Hepatocyte (in vitro differentiated cells): ENCODE results near the gene PROM2. TPM values are rescaled to one million over a fixed set of nuclear protein-coding genes. Genes with fewer than 3 reads are reported as not detected.

Source experiments
- DNase-seq: peaks from one replicate; pipeline ENCODE4 v3.0.0-alpha.2; 2016; ENCODE audit warnings: low spot score
- H2AFZ ChIP-seq: fragments of 200-600 bp; sonication (generic); 2 replicates; pipeline ENCODE4 v1.6.0; 2016; ENCODE audit warnings: antibody characterized with exemption, mild to moderate bottlenecking
- H3K27ac ChIP-seq: fragments of 200-600 bp; sonication (generic); 2 replicates; pipeline ENCODE4 v1.5.1; 2016; ENCODE audit warnings: mild to moderate bottlenecking
- H3K27me3 ChIP-seq: fragments of 200-600 bp; sonication (generic); 2 replicates; pipeline ENCODE4 v1.6.1; 2016
- H3K36me3 ChIP-seq: fragments of 200-600 bp; sonication (generic); replicated peaks from 2 replicates; pipeline ENCODE4 v1.5.1; 2016; ENCODE audit warnings: low read depth; ENCODE audit not compliant: insufficient read depth
- H3K4me1 ChIP-seq: fragments of 200-600 bp; sonication (generic); 2 replicates; pipeline ENCODE4 v1.5.1; 2016; ENCODE audit warnings: mild to moderate bottlenecking, moderate library complexity; ENCODE audit not compliant: insufficient read depth
- H3K4me2 ChIP-seq: fragments of 200-600 bp; sonication (generic); 2 replicates; pipeline ENCODE4 v1.6.0; 2016
- H3K4me3 ChIP-seq: fragments of 200-600 bp; sonication (generic); 2 replicates; pipeline ENCODE4 v1.5.1; 2016; ENCODE audit warnings: mild to moderate bottlenecking
- H3K79me2 ChIP-seq: fragments of 200-600 bp; sonication (generic); 2 replicates; pipeline ENCODE4 v1.6.0; 2017; ENCODE audit warnings: mild to moderate bottlenecking
- H3K9me2 ChIP-seq: fragments of 200-600 bp; sonication (generic); replicated peaks from 2 replicates; pipeline ENCODE4 v1.6.0; 2017; ENCODE audit warnings: mild to moderate bottlenecking; ENCODE audit not compliant: insufficient read depth
- H3K9me3 ChIP-seq: fragments of 200-600 bp; sonication (generic); 2 replicates; pipeline ENCODE4 v1.5.1; 2016; ENCODE audit warnings: low read depth, mild to moderate bottlenecking
- H4K20me1 ChIP-seq: fragments of 200-600 bp; sonication (generic); 2 replicates; pipeline ENCODE4 v1.6.0; 2016; ENCODE audit warnings: mild to moderate bottlenecking; ENCODE audit not compliant: insufficient read depth, poor library complexity, severe bottlenecking
- CTCF ChIP-seq: fragments of 200-600 bp; sonication (generic); IDR thresholded peaks from 2 replicates; pipeline ENCODE4 v1.5.1; 2016; ENCODE audit warnings: antibody characterized with exemption, mild to moderate bottlenecking; ENCODE audit not compliant: poor library complexity
- EZH2 ChIP-seq: fragments of 200-600 bp; sonication (generic); IDR thresholded peaks from 2 replicates; pipeline ENCODE4 v1.6.1; 2016; ENCODE audit warnings: antibody characterized with exemption, mild to moderate bottlenecking, borderline replicate concordance
- EZH2phosphoT487 ChIP-seq: fragments of 200-600 bp; sonication (generic); IDR thresholded peaks from one replicate; pipeline ENCODE4 v1.6.1; 2018; ENCODE audit warnings: antibody characterized with exemption, mild to moderate bottlenecking, low read depth, moderate library complexity; ENCODE audit not compliant: unreplicated experiment, severe bottlenecking
- WGBS: methylation state at CpG from one replicate; pipeline ENCODE4 v1.1.6; 2016; ENCODE audit warnings: low lambda C conversion rate; ENCODE audit errors: missing lambda C conversion rate; 5-methylcytosine and 5-hydroxymethylcytosine counted together
- polyA plus RNA-seq: library from polyadenylated mRNA; unstranded; fragments of >200 nt; fragmentation: Nextera tagmentation; extraction: Ambion mirVana; gene quantifications from 2 replicates; pipeline ENCODE4 v1.2.1, GENCODE V29; 2016
- total RNA-seq: library from RNA; depleted of rRNA; stranded (reverse); fragments of >200 nt; gene quantifications from 2 replicates; pipeline ENCODE4 v1.2.3, GENCODE V29; 2014

Gene PROM2
- total and polyA plus RNA-seq, 2 experiments from 2014 or later = 2.6 to 2.8 TPM

- WGBS = 86% methylated on average over 9 of the region's 10 CpGs
- no peak for TF ChIP-seq EZH2
- no peak for TF ChIP-seq EZH2phosphoT487
- TF ChIP-seq CTCF = no peak
Measured at GRCh38 chr2:95306336-95306895, 32.2 kb downstream of the PROM2 start.

GRCh38 chr2:95307036-95307435 is 32.8 kb downstream of the PROM2 start:
- Histone ChIP-seq H4K20me1 (no peaks in the 10 kb centered on the region), H2AFZ (no peak overlapping the region), H3K36me3 (no peaks in the 10 kb centered on the region), H3K27ac (no peak overlapping the region), H3K4me2 (no peak overlapping the region), H3K4me3 (no peak overlapping the region), H3K27me3 (no peaks in the 10 kb centered on the region), H3K9me3 (no peaks in the 10 kb centered on the region), H3K4me1 (no peaks in the 10 kb centered on the region), H3K9me2 (no peaks in the 10 kb centered on the region), H3K79me2 (no peaks in the 10 kb centered on the region)
- TF ChIP-seq EZH2 (no peak), CTCF (no peak), EZH2phosphoT487 (no peak)
- 86% methylated on average over 5 of the region's 5 CpGs for WGBS
- no peak for DNase-seq

More at GRCh38 chr2:95306336-95306895, 32.2 kb downstream of the PROM2 start:
- no peak overlapping the region for H3K4me3 ChIP-seq
- H3K36me3 ChIP-seq = no peaks in the 10 kb centered on the region
- no peaks in the 10 kb centered on the region for H3K9me2 ChIP-seq
- no peak overlapping the region for H3K27ac ChIP-seq
- H3K9me3 ChIP-seq = no peaks in the 10 kb centered on the region
- H2AFZ ChIP-seq = no peak overlapping the region
- H3K4me1 ChIP-seq = no peaks in the 10 kb centered on the region
- no peaks in the 10 kb centered on the region for H3K79me2 ChIP-seq
- DNase-seq = no peak
- H3K27me3 ChIP-seq = no peaks in the 10 kb centered on the region
- H4K20me1 ChIP-seq = no peaks in the 10 kb centered on the region
- H3K4me2 ChIP-seq = no peak overlapping the region

- TF ChIP-seq EZH2 = no peak
- TF ChIP-seq EZH2phosphoT487 = no peak
- no peak for TF ChIP-seq CTCF
- no peak overlapping the region for H3K4me2 ChIP-seq
- DNase-seq = no peak
- H4K20me1 ChIP-seq = no peaks in the 10 kb centered on the region
- H3K79me2 ChIP-seq = no peaks in the 10 kb centered on the region
- H3K4me3 ChIP-seq = no peak overlapping the region
- H3K4me1 ChIP-seq = no peaks in the 10 kb centered on the region
- H3K27me3 ChIP-seq = no peaks in the 10 kb centered on the region
- no peak overlapping the region for H2AFZ ChIP-seq
- 81% methylated on average over 8 of the region's 8 CpGs for WGBS
- H3K9me2 ChIP-seq = no peaks in the 10 kb centered on the region
- no peaks in the 10 kb centered on the region for H3K9me3 ChIP-seq
- H3K27ac ChIP-seq = no peak overlapping the region
- no peaks in the 10 kb centered on the region for H3K36me3 ChIP-seq
Measured at GRCh38 chr2:95307878-95308277, 33.6 kb downstream of the PROM2 start.

GRCh38 chr2:95308426-95308990 is 34.3 kb downstream of the PROM2 start:
- 82% methylated on average over 12 of the region's 12 CpGs for WGBS
- no peaks in the 10 kb centered on the region for H3K9me2 ChIP-seq
- H3K9me3 ChIP-seq = no peaks in the 10 kb centered on the region
- H4K20me1 ChIP-seq = no peaks in the 10 kb centered on the region
- no peak for DNase-seq
- no peaks in the 10 kb centered on the region for H3K4me1 ChIP-seq
- H3K27me3 ChIP-seq = no peaks in the 10 kb centered on the region
- no peak overlapping the region for H3K4me3 ChIP-seq
- H3K27ac ChIP-seq = no peak overlapping the region
- no peaks in the 10 kb centered on the region for H3K36me3 ChIP-seq
- TF ChIP-seq CTCF (no peak), EZH2phosphoT487 (no peak), EZH2 (no peak)
- no peaks in the 10 kb centered on the region for H3K79me2 ChIP-seq
- no peak overlapping the region for H2AFZ ChIP-seq
- H3K4me2 ChIP-seq = no peak overlapping the region
